ENCODE results near the gene PLP2. TPM values are rescaled to one million over a fixed set of nuclear protein-coding genes. Genes with fewer than 3 reads are reported as not detected.

The PLP2 gene
- total RNA-seq, 2 experiments from 2014 or later = 21.2 to 54.3 TPM

- POLR2A ChIA-PET = no interaction called here
- CTCF ChIA-PET (ENCODE audit: unreplicated experiment) = no interaction called here
- no peak overlapping the region for H3K4me3 ChIP-seq (ENCODE audit: low read depth, low read length, poor library complexity, severe bottlenecking)
- DNase-seq (ENCODE audit: low spot score) = no peak
- H3K4me2 ChIP-seq (ENCODE audit: low read length) = no peak overlapping the region
- no peaks in the 10 kb centered on the region for H3K4me1 ChIP-seq (ENCODE audit: insufficient read depth, low read length, poor library complexity, severe bottlenecking)
- H3K79me2 ChIP-seq (ENCODE audit: insufficient read depth, low read depth, low read length) = no peaks in the 10 kb centered on the region
- no peaks in the 10 kb centered on the region for H3K9me2 ChIP-seq (ENCODE audit: insufficient read depth, low read length)
- TF ChIP-seq EZH2phosphoT487 (IDR thresholded peaks at IDR 0.05; ENCODE audit: borderline replicate concordance, low read depth, low read length) (no peak), CTCF (conservative IDR thresholded peaks at IDR 0.05; ENCODE audit: low read length) (no peak)
- intact Hi-C loops (cut with micrococcal nuclease; ENCODE audit: unreplicated experiment) = no loop called here
- H3K27ac ChIP-seq (ENCODE audit: low read depth, low read length, poor library complexity, severe bottlenecking) = no peak overlapping the region
- no peak overlapping the region for H2AFZ ChIP-seq (ENCODE audit: low read length)
- no peaks in the 10 kb centered on the region for H4K20me1 ChIP-seq (ENCODE audit: insufficient read depth, low read length)
- no peaks in the 10 kb centered on the region for H3K36me3 ChIP-seq (ENCODE audit: insufficient read depth, low read length)
- no TSS peak for BruUV-seq (replicated peaks)
- H3K9me3 ChIP-seq (ENCODE audit: low read length) = no peaks in the 10 kb centered on the region
Measured at GRCh38 chrX:49209434-49210251, 37.9 kb downstream of the PLP2 start.

GRCh38 chrX:49210406-49210805 lies 38.7 kb downstream of the PLP2 start:
- Histone ChIP-seq H4K20me1 (ENCODE audit: insufficient read depth, low read length) (no peaks in the 10 kb centered on the region), H3K27ac (ENCODE audit: low read depth, low read length, poor library complexity, severe bottlenecking) (no peak overlapping the region), H3K79me2 (ENCODE audit: insufficient read depth, low read depth, low read length) (no peaks in the 10 kb centered on the region), H3K9me2 (ENCODE audit: insufficient read depth, low read length) (no peaks in the 10 kb centered on the region), H3K36me3 (ENCODE audit: insufficient read depth, low read length) (no peaks in the 10 kb centered on the region), H3K4me2 (ENCODE audit: low read length) (no peak overlapping the region), H3K4me1 (ENCODE audit: insufficient read depth, low read length, poor library complexity, severe bottlenecking) (no peaks in the 10 kb centered on the region), H3K9me3 (ENCODE audit: low read length) (no peaks in the 10 kb centered on the region), H3K4me3 (ENCODE audit: low read depth, low read length, poor library complexity, severe bottlenecking) (no peak overlapping the region), H2AFZ (ENCODE audit: low read length) (no peak overlapping the region)
- ChIA-PET POLR2A (no interaction called here), CTCF (ENCODE audit: unreplicated experiment) (no interaction called here)
- BruUV-seq (replicated peaks) = no TSS peak
- TF ChIP-seq EZH2phosphoT487 (IDR thresholded peaks at IDR 0.05; ENCODE audit: borderline replicate concordance, low read depth, low read length) (no peak), CTCF (conservative IDR thresholded peaks at IDR 0.05; ENCODE audit: low read length) (no peak)
- intact Hi-C loops (cut with micrococcal nuclease; ENCODE audit: unreplicated experiment) = no loop called here
- DNase-seq (ENCODE audit: low spot score) = no peak

GRCh38 chrX:49211074-49211473 lies 39.4 kb downstream of the PLP2 start:
- no peaks in the 10 kb centered on the region for H4K20me1 ChIP-seq (ENCODE audit: insufficient read depth, low read length)
- no TSS peak for BruUV-seq (replicated peaks)

More at GRCh38 chrX:49211074-49211473, 39.4 kb downstream of the PLP2 start:
- no peaks in the 10 kb centered on the region for H3K9me3 ChIP-seq (ENCODE audit: low read length)
- H3K27ac ChIP-seq (ENCODE audit: low read depth, low read length, poor library complexity, severe bottlenecking) = no peak overlapping the region
- no peak overlapping the region for H2AFZ ChIP-seq (ENCODE audit: low read length)
- no peak overlapping the region for H3K4me3 ChIP-seq (ENCODE audit: low read depth, low read length, poor library complexity, severe bottlenecking)
- CTCF ChIA-PET (ENCODE audit: unreplicated experiment) = interaction anchor here (0.6 kb wide), 1 partner anchor 66 kb away, joined by 5 read pairs; no protein-coding TSS in a partner anchor
- no peaks in the 10 kb centered on the region for H3K4me1 ChIP-seq (ENCODE audit: insufficient read depth, low read length, poor library complexity, severe bottlenecking)
- no peaks in the 10 kb centered on the region for H3K79me2 ChIP-seq (ENCODE audit: insufficient read depth, low read depth, low read length)
- POLR2A ChIA-PET = no interaction called here
- no peak for DNase-seq (ENCODE audit: low spot score)
- no peaks in the 10 kb centered on the region for H3K36me3 ChIP-seq (ENCODE audit: insufficient read depth, low read length)
- H3K4me2 ChIP-seq (ENCODE audit: low read length) = no peak overlapping the region
- H3K9me2 ChIP-seq (ENCODE audit: insufficient read depth, low read length) = no peaks in the 10 kb centered on the region
- TF ChIP-seq EZH2phosphoT487 (IDR thresholded peaks at IDR 0.05; ENCODE audit: borderline replicate concordance, low read depth, low read length) = no peak
- TF ChIP-seq CTCF (conservative IDR thresholded peaks at IDR 0.05; ENCODE audit: low read length) = no peak
- intact Hi-C loops (cut with micrococcal nuclease; ENCODE audit: unreplicated experiment) = no loop called here

All from OCI-LY7 (cell line).